Natural killer cell (primary cell): ENCODE results near the gene FAR2. TPM values are rescaled to one million over a fixed set of nuclear protein-coding genes. Genes with fewer than 3 reads are reported as not detected.
"Not testable (repeated sequence)": the region's sequence is repeated elsewhere in the genome, so short reads cannot be mapped to it uniquely, and the experiment has no call there.

Experiments used
- ATAC-seq, 3 donors: fragments of 150-1000 bp in 2 of 3; fragments of 200-7000 bp in 1 of 3; cut with Tn5 transposase; 1 replicate in 1 of 3; 2 replicates in 2 of 3; pipeline ENCODE4 v1.10.0; 2021; ENCODE audit warnings: mild to moderate bottlenecking in 2 of 3, moderate library complexity in 2 of 3
- DNase-seq, 2 donors: peaks; one replicate each; pipeline versions ENCODE4 v3.0.0 to v3.0.0-alpha.2; 2013 to 2021; ENCODE audit warnings: mixed read lengths in 1 of 2
- H3K27ac ChIP-seq: one replicate; pipeline ENCODE4 v1.5.1; 2013; ENCODE audit warnings: mild to moderate bottlenecking, low read length
- H3K27me3 ChIP-seq: one replicate; pipeline ENCODE4 v1.6.1; 2013; ENCODE audit warnings: low read length; ENCODE audit not compliant: control insufficient read depth, insufficient read depth
- H3K36me3 ChIP-seq: one replicate; pipeline ENCODE4 v1.6.1; 2013; ENCODE audit warnings: low read length; ENCODE audit not compliant: control insufficient read depth, insufficient read depth
- H3K4me1 ChIP-seq: one replicate; pipeline ENCODE4 v1.6.1; 2013; ENCODE audit warnings: low read length; ENCODE audit not compliant: control insufficient read depth, insufficient read depth
- H3K4me3 ChIP-seq: one replicate; pipeline ENCODE4 v1.5.1; 2013; ENCODE audit warnings: low read length
- H3K9me3 ChIP-seq: one replicate; pipeline ENCODE4 v1.6.1; 2013; ENCODE audit warnings: low read length; ENCODE audit not compliant: control insufficient read depth, insufficient read depth
- H3K27ac Mint-ChIP-seq, 2 donors: one replicate each; pipeline ENCODE4 v1.8.0; 2022; ENCODE audit warnings: mild to moderate bottlenecking in 2 of 2, mixed read lengths in 2 of 2, moderate library complexity in 1 of 2
- H3K27me3 Mint-ChIP-seq, 2 donors: one replicate each; pipeline ENCODE4 v1.8.0; 2022; ENCODE audit warnings: low read depth in 2 of 2, mixed read lengths in 2 of 2
- H3K36me3 Mint-ChIP-seq: one replicate; pipeline ENCODE4 v1.8.0; 2022; ENCODE audit warnings: mixed read lengths
- H3K4me1 Mint-ChIP-seq, 2 donors: one replicate each; pipeline ENCODE4 v1.8.0; 2022; ENCODE audit warnings: mixed read lengths in 2 of 2
- H3K4me3 Mint-ChIP-seq: one replicate; pipeline ENCODE4 v1.8.0; 2022; ENCODE audit warnings: mild to moderate bottlenecking, moderate library complexity, mixed read lengths
- H3K9me3 Mint-ChIP-seq, 2 donors: one replicate each; pipeline ENCODE4 v1.8.0; 2022; ENCODE audit warnings: mixed read lengths in 2 of 2
- WGBS: methylation state at CpG from one replicate; pipeline ENCODE4 v1.1.7; 2013; ENCODE audit warnings: missing lambda C conversion rate; ENCODE audit not compliant: insufficient coverage; 5-methylcytosine and 5-hydroxymethylcytosine counted together
- intact Hi-C: fragments of 100-400 bp; cut with micrococcal nuclease; formaldehyde crosslinking; loops from one replicate; pipeline ENCODE4 v1.14.2; 2022
- total RNA-seq, 4 donors: library from RNA; stranded (reverse); fragments of 120-200 nt in 1 of 4; gene quantifications; one replicate each; pipeline versions ENCODE4 v1.2.3 to v1.2.4, GENCODE V29; 2013 to 2022
- TF ChIP-seq, protein P1 (sequence below): fragments of 200-600 bp; IDR thresholded peaks from one replicate; pipeline ENCODE4 v1.8.0; 2022; ENCODE audit warnings: antibody characterized with exemption

The FAR2 gene
- total RNA-seq, 3 donors from 2014 or later (not counting 1 experiment from before 2014, with no cell fraction given), result 1.5 to 3.5 (median 1.7) TPM

- Mint-ChIP-seq H3K4me3 (no peak overlapping the region), H3K27me3 (no peaks in the 10 kb centered on the region), H3K27ac (no peak overlapping the region), H3K36me3 (no peaks in the 10 kb centered on the region), H3K9me3 (no peaks in the 10 kb centered on the region), H3K4me1 (no peaks in the 10 kb centered on the region)
- Histone ChIP-seq H3K4me3 (no peak overlapping the region), H3K27me3 (no peaks in the 10 kb centered on the region), H3K4me1 (no peaks in the 10 kb centered on the region), H3K27ac (no peak overlapping the region), H3K9me3 (no peaks in the 10 kb centered on the region), H3K36me3 (no peaks in the 10 kb centered on the region)
- ATAC-seq (no peak), DNase-seq (no peak)
- intact Hi-C loops, result no loop called here
- TF ChIP-seq, protein P1, sequence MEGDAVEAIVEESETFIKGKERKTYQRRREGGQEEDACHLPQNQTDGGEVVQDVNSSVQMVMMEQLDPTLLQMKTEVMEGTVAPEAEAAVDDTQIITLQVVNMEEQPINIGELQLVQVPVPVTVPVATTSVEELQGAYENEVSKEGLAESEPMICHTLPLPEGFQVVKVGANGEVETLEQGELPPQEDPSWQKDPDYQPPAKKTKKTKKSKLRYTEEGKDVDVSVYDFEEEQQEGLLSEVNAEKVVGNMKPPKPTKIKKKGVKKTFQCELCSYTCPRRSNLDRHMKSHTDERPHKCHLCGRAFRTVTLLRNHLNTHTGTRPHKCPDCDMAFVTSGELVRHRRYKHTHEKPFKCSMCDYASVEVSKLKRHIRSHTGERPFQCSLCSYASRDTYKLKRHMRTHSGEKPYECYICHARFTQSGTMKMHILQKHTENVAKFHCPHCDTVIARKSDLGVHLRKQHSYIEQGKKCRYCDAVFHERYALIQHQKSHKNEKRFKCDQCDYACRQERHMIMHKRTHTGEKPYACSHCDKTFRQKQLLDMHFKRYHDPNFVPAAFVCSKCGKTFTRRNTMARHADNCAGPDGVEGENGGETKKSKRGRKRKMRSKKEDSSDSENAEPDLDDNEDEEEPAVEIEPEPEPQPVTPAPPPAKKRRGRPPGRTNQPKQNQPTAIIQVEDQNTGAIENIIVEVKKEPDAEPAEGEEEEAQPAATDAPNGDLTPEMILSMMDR, result no peak
- 83% methylated on average over 26 of the region's 26 CpGs for WGBS
These were observed 22.6 kb downstream of the FAR2 start for GRCh38 chr12:29171421-29172258.

GRCh38 chr12:29176941-29177340 lies 27.9 kb downstream of the FAR2 start:
- Histone ChIP-seq H3K36me3 (no peaks in the 10 kb centered on the region), H3K4me3 (no peak overlapping the region), H3K9me3 (no peaks in the 10 kb centered on the region), H3K27me3 (no peaks in the 10 kb centered on the region), H3K27ac (no peak overlapping the region), H3K4me1 (no peaks in the 10 kb centered on the region)
- TF ChIP-seq, protein P1, result no peak
- intact Hi-C loops, result no loop called here
- no peaks in the 10 kb centered on the region for H3K9me3 Mint-ChIP-seq
- H3K27me3 Mint-ChIP-seq, result peaks cover 0 to 3% of the 10 kb centered on the region in 2 donors
- peaks cover 0 to 5% of the 10 kb centered on the region in 2 donors for H3K4me1 Mint-ChIP-seq
- 80% methylated on average over 6 of the region's 6 CpGs for WGBS
- no peak overlapping the region for H3K27ac Mint-ChIP-seq
- no peaks in the 10 kb centered on the region for H3K36me3 Mint-ChIP-seq
- H3K4me3 Mint-ChIP-seq, result no peak overlapping the region
- no peak for DNase-seq
- ATAC-seq, result no peak

GRCh38 chr12:29182247-29182646 lies 33.2 kb downstream of the FAR2 start:
- H3K27me3 ChIP-seq, H3K4me3 Mint-ChIP-seq, H3K27ac ChIP-seq, H3K9me3 Mint-ChIP-seq, ATAC-seq, H3K4me1 ChIP-seq, H3K4me3 ChIP-seq, DNase-seq, H3K36me3 ChIP-seq, H3K9me3 ChIP-seq, H3K27me3 Mint-ChIP-seq, H3K36me3 Mint-ChIP-seq, H3K4me1 Mint-ChIP-seq, intact Hi-C loops, H3K27ac Mint-ChIP-seq: not testable (repeated sequence)
- WGBS, result 98% methylated on average over 4 of the region's 4 CpGs

GRCh38 chr12:29187756-29188155 lies 38.7 kb downstream of the FAR2 start:
- no peak overlapping the region for H3K4me3 Mint-ChIP-seq
- no peak overlapping the region for H3K27ac ChIP-seq
- H3K4me1 Mint-ChIP-seq, result no peaks in the 10 kb centered on the region
- peaks cover 3 to 5% of the 10 kb centered on the region in 2 donors for H3K9me3 Mint-ChIP-seq
- H3K4me1 ChIP-seq, result no peaks in the 10 kb centered on the region
- TF ChIP-seq, protein P1, result no peak
- no peaks in the 10 kb centered on the region for H3K9me3 ChIP-seq
- no peaks in the 10 kb centered on the region for H3K27me3 ChIP-seq
- H3K36me3 Mint-ChIP-seq, result no peaks in the 10 kb centered on the region
- 95% methylated on average over 2 of the region's 2 CpGs for WGBS
- ATAC-seq (no peak), DNase-seq (no peak)
- H3K36me3 ChIP-seq, result no peaks in the 10 kb centered on the region
- H3K4me3 ChIP-seq, result no peak overlapping the region
- H3K27ac Mint-ChIP-seq, result no peak overlapping the region
- no peaks in the 10 kb centered on the region for H3K27me3 Mint-ChIP-seq
- intact Hi-C loops, result no loop called here
